BLaER1 treated with 17β-estradiol and CSF1 and Interleukin-3, amounts not matched to agents 10 nM and 100 nM (cell line): ENCODE measurements around the gene SLC38A5.

Experiments
- H3K27ac ChIP-seq, 11 experiments: shearing (Covaris generic); formaldehyde crosslinking; 2 replicates each; pipeline ENCODE4 v1.8.1; 2022
- H3K27me3 ChIP-seq, 11 experiments: shearing (Covaris generic); formaldehyde crosslinking; 2 replicates each; pipeline ENCODE4 v1.8.1; 2022
- H3K36me3 ChIP-seq, 11 experiments: shearing (Covaris generic); formaldehyde crosslinking; 2 replicates each; pipeline ENCODE4 v1.8.1; 2022
- H3K4me1 ChIP-seq, 10 experiments: shearing (Covaris generic); formaldehyde crosslinking; 2 replicates each; pipeline ENCODE4 v1.8.1; 2022
- H3K4me2 ChIP-seq, 11 experiments: shearing (Covaris generic); formaldehyde crosslinking; 2 replicates each; pipeline ENCODE4 v1.8.1; 2022
- H3K4me3 ChIP-seq, 10 experiments: shearing (Covaris generic); formaldehyde crosslinking; 2 replicates each; pipeline ENCODE4 v1.8.1; 2022
- H3K9ac ChIP-seq, 11 experiments: shearing (Covaris generic); formaldehyde crosslinking; 2 replicates each; pipeline ENCODE4 v1.8.1; 2022
- H3K9me3 ChIP-seq, 11 experiments: shearing (Covaris generic); formaldehyde crosslinking; replicated peaks in 1 of 11; 2 replicates each; pipeline ENCODE4 v1.8.1; 2022
- H4K20me1 ChIP-seq, 11 experiments: shearing (Covaris generic); formaldehyde crosslinking; 2 replicates each; pipeline ENCODE4 v1.8.1; 2022
- Cebpa-rat ChIP-seq, 11 experiments: shearing (Covaris generic); IDR thresholded peaks; 2 replicates each; pipeline ENCODE4 v1.8.1; 2022

Gene SLC38A5

DNA sequence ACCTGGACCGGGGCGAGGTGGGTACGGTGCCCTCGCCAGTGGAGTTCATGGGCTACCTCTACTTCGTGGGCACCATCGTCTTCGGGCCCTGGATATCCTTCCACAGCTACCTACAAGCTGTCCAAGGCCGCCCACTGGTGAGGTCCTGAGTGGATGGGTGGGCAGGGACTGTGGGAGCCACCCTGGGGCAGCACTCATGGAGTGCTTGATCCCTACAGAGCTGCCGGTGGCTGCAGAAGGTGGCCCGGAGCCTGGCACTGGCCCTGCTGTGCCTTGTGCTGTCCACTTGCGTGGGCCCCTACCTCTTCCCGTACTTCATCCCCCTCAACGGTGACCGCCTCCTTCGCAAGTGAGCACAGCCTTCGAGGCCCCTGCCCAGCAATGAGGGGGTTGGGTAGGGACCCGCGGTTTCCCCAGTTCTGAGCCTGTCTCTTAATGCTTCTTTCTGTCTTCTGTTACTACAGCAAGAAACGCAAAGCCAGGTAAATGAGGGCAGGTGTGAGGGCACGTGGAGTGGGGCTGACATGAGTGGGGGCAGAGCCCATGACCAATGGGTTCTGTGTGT is 42.4 kb upstream of the SLC38A5 start:
- Histone ChIP-seq H3K27me3 (peaks cover 9 to 67% (median 46%) of the 10 kb centered on the region in 11 experiments; a peak in 18 of 22 replicates), H3K9me3 (no peaks in the 10 kb centered on the region; a peak in 1 of 22 replicates), H3K36me3 (no peaks in the 10 kb centered on the region; a peak in 1 of 22 replicates), H3K4me1 (peaks cover 0 to 13% (median 8%) of the 10 kb centered on the region in 10 experiments; a peak in 10 of 20 replicates), H3K4me2 (no peak overlapping the region), H3K4me3 (no peak overlapping the region), H3K27ac (no peak overlapping the region), H4K20me1 (peaks cover 0 to 8% (median 0%) of the 10 kb centered on the region in 11 experiments; a peak in 4 of 22 replicates), H3K9ac (no peak overlapping the region)
- TF ChIP-seq Cebpa-rat (IDR thresholded peaks at IDR 0.05) = no peak

DNA sequence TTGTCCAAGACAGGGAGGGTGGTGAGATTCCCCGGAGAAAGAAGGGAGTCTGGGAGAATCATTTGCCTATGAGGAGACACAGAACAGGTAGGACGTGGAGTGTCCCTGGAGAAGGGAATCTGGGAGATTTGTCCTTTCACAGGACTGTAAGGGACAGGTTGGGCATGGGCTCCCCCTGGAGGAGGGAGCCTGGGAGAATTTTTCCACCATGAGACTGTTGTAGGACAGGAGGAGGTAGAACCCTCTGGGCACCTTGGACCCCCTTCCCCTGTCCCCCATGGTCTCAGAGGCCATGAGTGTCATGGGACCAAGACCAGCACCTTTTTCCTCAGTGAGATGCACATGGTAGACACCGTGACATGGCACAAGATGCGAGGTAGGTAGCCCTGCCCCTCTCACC is 41.5 kb upstream of the SLC38A5 start:
- TF ChIP-seq Cebpa-rat (IDR thresholded peaks at IDR 0.05) = no peak
- peaks cover 0 to 8% (median 0%) of the 10 kb centered on the region in 11 experiments; a peak in 4 of 22 replicates for H4K20me1 ChIP-seq
- peaks cover 0 to 13% (median 8%) of the 10 kb centered on the region in 10 experiments; a peak in 10 of 20 replicates for H3K4me1 ChIP-seq
- H3K27me3 ChIP-seq = peaks cover 9 to 62% (median 41%) of the 10 kb centered on the region in 11 experiments; a peak in 18 of 22 replicates
- H3K9ac ChIP-seq = no peak overlapping the region
- H3K4me3 ChIP-seq = no peak overlapping the region
- H3K36me3 ChIP-seq = no peaks in the 10 kb centered on the region; a peak in 1 of 22 replicates
- no peaks in the 10 kb centered on the region; a peak in 1 of 22 replicates for H3K9me3 ChIP-seq
- H3K4me2 ChIP-seq = no peak overlapping the region
- no peak overlapping the region for H3K27ac ChIP-seq

DNA sequence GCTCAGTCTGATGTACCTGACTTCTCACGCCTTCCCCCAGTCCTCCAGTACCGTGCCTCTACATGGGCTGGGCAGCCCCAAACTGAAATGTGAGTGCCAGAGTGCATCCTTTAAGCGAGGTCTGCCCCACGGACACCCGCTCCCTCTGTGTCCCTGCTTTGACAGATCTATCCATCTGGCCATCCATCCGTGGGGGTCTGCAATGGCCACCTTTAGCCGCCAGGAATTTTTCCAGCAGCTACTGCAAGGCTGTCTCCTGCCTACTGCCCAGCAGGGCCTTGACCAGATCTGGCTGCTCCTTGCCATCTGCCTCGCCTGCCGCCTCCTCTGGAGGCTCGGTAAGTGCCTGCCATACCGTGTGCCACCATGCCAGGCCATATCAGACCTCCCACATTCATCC is 39.6 kb upstream of the SLC38A5 start:
- no peaks in the 10 kb centered on the region; a peak in 1 of 22 replicates for H3K9me3 ChIP-seq
- no peak overlapping the region for H3K27ac ChIP-seq
- H3K4me3 ChIP-seq = peak overlapping the region; percentile 58 to 80 (median 72)
- H3K36me3 ChIP-seq = no peaks in the 10 kb centered on the region; a peak in 1 of 22 replicates
- H4K20me1 ChIP-seq = peaks cover 0 to 8% (median 0%) of the 10 kb centered on the region in 11 experiments; a peak in 2 of 22 replicates
- H3K4me1 ChIP-seq = peaks cover 0 to 18% (median 11%) of the 10 kb centered on the region in 10 experiments; a peak in 10 of 20 replicates
- TF ChIP-seq Cebpa-rat (IDR thresholded peaks at IDR 0.05) = no peak
- peak overlapping the region; percentile 76 to 87 (median 82); a peak in 18 of 22 replicates for H3K9ac ChIP-seq
- peak overlapping the region; percentile 69 to 82 (median 74) for H3K4me2 ChIP-seq
- peaks cover 5 to 56% (median 37%) of the 10 kb centered on the region in 11 experiments; a peak in 18 of 22 replicates for H3K27me3 ChIP-seq

DNA sequence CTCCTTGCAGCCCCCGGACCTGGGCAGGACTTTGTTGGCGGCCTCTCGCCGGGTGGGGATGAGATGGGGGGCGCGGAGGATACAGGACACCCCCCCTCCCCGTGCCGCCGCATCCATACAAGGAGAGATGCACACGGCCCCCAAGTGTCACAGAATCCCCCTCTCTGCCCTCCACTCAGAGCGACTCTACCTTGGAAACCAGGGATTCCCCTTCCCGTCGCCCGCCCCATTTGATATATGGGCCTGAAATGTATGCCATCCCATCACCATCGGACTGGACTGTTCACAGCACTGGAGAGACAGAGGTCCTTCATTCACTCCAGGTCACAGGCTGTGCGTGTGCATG is 39.2 kb upstream of the SLC38A5 start:
- H3K27ac ChIP-seq = peak overlapping the region; percentile 51 to 79 (median 68); a peak in 21 of 22 replicates
- H3K9me3 ChIP-seq = no peaks in the 10 kb centered on the region; a peak in 1 of 22 replicates
- peaks cover 0 to 7% (median 0%) of the 10 kb centered on the region in 11 experiments; a peak in 2 of 22 replicates for H4K20me1 ChIP-seq
- peak overlapping the region; percentile 58 to 80 (median 72) for H3K4me3 ChIP-seq
- H3K4me2 ChIP-seq = peak overlapping the region; percentile 69 to 82 (median 74)
- H3K4me1 ChIP-seq = peaks cover 0 to 18% (median 11%) of the 10 kb centered on the region in 10 experiments; a peak in 10 of 20 replicates
- H3K9ac ChIP-seq = peak overlapping the region; percentile 76 to 87 (median 82)
- peaks cover 5 to 57% (median 35%) of the 10 kb centered on the region in 11 experiments; a peak in 20 of 22 replicates for H3K27me3 ChIP-seq
- H3K36me3 ChIP-seq = no peaks in the 10 kb centered on the region; a peak in 1 of 22 replicates
- TF ChIP-seq Cebpa-rat (IDR thresholded peaks at IDR 0.05) = no peak

DNA sequence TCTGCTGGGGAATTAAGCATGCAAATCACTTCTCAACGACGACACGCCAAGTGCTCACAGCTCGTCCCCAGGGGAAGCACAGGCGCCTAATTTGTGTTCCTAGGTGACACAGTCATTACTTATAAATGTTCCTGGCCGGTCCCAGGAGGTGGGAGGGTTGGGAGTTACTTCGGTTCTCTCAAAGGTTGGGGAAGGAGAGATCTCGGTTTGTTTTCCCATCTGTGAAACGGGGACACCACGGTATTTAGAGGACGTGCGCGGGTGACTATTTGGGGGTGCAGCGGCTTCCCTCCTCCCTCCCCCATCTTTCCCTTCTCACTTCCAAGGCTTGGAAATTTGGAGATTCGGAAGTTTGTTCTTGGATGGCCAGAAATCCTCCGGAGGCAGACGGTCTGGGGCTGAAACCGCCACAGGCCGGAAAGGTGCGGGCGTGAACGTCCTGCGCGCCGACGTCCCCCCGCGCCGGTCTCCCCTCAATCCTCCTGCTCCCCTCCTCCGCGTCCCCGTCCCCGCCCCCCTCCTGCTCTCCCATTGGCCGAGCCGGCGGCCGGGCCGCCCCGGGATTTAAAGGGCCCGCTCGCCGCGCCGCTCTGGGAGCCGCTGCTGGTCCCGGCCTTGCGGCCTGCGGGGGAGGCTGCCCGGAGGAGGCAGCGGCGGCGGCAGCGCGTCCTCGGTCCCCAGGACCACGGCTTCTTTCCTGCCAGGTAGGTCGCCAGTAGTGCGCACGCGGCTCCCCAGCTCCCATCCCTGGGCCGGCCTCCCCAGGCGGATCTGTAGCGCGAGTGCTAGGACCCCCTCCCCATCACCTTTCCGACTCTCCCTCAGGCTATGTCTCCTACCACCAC is 38.6 kb upstream of the SLC38A5 start, which contains the start of gene PORCN:
Gene PORCN (plus strand): TSS at position 593 of the 845 bp plus-strand sequence. CDS start 829 bp downstream, outside the sequence.
- Histone ChIP-seq H4K20me1 (peaks cover 0 to under 1% (median 0%) of the 10 kb centered on the region in 11 experiments; a peak in 2 of 22 replicates), H3K9me3 (no peaks in the 10 kb centered on the region; a peak in 1 of 22 replicates), H3K9ac (peak within 1 kb of the TSS; percentile 76 to 87 (median 82)), H3K4me1 (peaks cover 0 to 18% (median 11%) of the 10 kb centered on the region in 10 experiments; a peak in 10 of 20 replicates), H3K36me3 (no peaks in the 10 kb centered on the region), H3K4me2 (peak within 1 kb of the TSS; percentile 72 to 82 (median 74)), H3K4me3 (peak within 1 kb of the TSS; percentile 58 to 80 (median 72)), H3K27me3 (peaks cover 8 to 57% (median 35%) of the 10 kb centered on the region in 11 experiments), H3K27ac (peak within 1 kb of the TSS; percentile 51 to 79 (median 68); a peak in 21 of 22 replicates)
- no peak for TF ChIP-seq Cebpa-rat (IDR thresholded peaks at IDR 0.05)

DNA sequence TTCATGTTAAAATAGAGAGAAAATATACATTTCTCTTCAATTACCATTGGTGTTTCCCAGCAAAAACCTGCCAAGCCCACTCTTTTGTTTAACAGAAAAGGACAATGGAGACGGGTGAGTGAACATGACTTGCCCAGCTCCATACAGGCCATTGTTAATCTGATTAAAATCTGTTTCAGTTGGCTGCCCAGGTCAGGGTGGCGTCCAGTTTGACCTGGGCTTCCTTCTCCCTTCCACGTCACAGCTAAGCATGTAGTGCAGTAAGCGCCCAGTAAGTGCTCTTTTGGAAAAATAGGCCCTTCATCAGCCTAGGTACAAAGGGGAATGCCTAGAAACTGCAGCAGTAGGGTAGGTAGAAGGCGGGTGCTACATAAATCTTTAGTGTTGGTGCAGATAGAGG is 37.2 kb upstream of the SLC38A5 start:
- H3K4me3 ChIP-seq = no peak overlapping the region
- H4K20me1 ChIP-seq = no peaks in the 10 kb centered on the region; a peak in 1 of 22 replicates
- no peak overlapping the region for H3K27ac ChIP-seq
- no peak overlapping the region for H3K9ac ChIP-seq
- peaks cover 21 to 57% (median 39%) of the 10 kb centered on the region in 11 experiments for H3K27me3 ChIP-seq
- no peaks in the 10 kb centered on the region for H3K36me3 ChIP-seq
- H3K4me1 ChIP-seq = peaks cover 0 to 18% (median 11%) of the 10 kb centered on the region in 10 experiments; a peak in 10 of 20 replicates
- H3K4me2 ChIP-seq = no peak overlapping the region
- no peak for TF ChIP-seq Cebpa-rat (IDR thresholded peaks at IDR 0.05)
- H3K9me3 ChIP-seq = no peaks in the 10 kb centered on the region; a peak in 1 of 22 replicates

DNA sequence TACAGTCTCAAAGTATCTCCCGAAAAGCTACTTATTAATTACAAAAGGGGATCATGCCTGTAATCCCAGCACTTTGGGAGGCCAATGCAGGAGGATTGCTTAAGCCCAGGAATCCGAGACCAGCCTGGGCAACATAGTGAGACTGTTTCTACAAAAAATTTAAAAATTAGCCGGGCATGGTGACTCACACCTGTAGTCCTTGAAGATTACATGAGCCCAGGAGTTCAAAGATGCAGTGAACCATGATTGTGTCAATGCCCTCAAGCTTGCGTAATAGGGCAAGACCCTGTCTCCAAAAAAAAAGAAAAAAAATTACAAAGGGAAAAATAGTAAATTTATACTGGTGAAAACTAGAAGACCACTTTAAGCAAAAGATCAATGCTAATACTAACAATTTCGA is 35.4 kb upstream of the SLC38A5 start:
- Histone ChIP-seq H4K20me1 (no peaks in the 10 kb centered on the region), H3K27ac (no peak overlapping the region), H3K36me3 (no peaks in the 10 kb centered on the region), H3K4me1 (peaks cover 0 to 18% (median 11%) of the 10 kb centered on the region in 10 experiments; a peak in 10 of 20 replicates), H3K9ac (no peak overlapping the region; a peak in 1 of 22 replicates), H3K4me3 (no peak overlapping the region), H3K4me2 (peak overlapping the region in 2 of 11 experiments; percentile 26 to 33; a peak in 1 of 22 replicates), H3K27me3 (peaks cover 39 to 63% (median 53%) of the 10 kb centered on the region in 11 experiments), H3K9me3 (no peaks in the 10 kb centered on the region; a peak in 1 of 22 replicates)
- peak in 3 of 11 experiments; percentile 14 to 56 (median 24); a peak in 2 of 22 replicates for TF ChIP-seq Cebpa-rat (IDR thresholded peaks at IDR 0.05)

DNA sequence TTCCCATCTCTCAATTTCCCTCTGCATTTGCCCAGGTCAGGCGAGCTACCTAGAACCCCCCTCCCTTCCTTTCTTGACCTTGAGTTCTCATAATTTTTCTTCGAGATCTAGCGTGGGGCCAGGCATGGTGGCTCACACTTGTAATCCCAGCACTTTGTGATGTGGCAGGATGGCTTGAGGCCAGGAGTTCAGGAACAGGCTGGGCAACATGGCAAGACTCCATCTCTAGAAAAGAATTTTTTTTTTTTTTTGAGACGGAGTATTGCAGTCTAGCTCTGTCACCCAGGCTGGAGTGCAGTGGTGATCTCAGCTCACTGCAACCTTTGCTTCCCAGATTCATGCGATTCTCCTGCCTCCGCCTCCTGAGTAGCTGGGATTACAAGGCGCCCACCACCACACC is 34.2 kb upstream of the SLC38A5 start:
- H3K4me1 ChIP-seq = peaks cover under 1 to 11% (median 5%) of the 10 kb centered on the region in 10 experiments; a peak in 10 of 20 replicates
- H3K36me3 ChIP-seq = no peaks in the 10 kb centered on the region
- H4K20me1 ChIP-seq = no peaks in the 10 kb centered on the region
- H3K9ac ChIP-seq = no peak overlapping the region
- H3K27ac ChIP-seq = no peak overlapping the region
- no peak overlapping the region for H3K4me3 ChIP-seq
- H3K27me3 ChIP-seq = peaks cover 47 to 75% (median 62%) of the 10 kb centered on the region in 11 experiments
- no peak overlapping the region for H3K4me2 ChIP-seq
- no peak for TF ChIP-seq Cebpa-rat (IDR thresholded peaks at IDR 0.05)
- no peaks in the 10 kb centered on the region; a peak in 1 of 22 replicates for H3K9me3 ChIP-seq
